ENCODE measurements around the gene DMAP1.

The DMAP1 gene

GRCh38 chr1:44250068-44250781 is 37.0 kb downstream of the DMAP1 start:
- no peaks in the 10 kb centered on the region for H3K27me3 ChIP-seq (ENCODE audit: control insufficient read depth, insufficient read depth, low read length)
- H3K27ac ChIP-seq, result no peak overlapping the region
- H3K4me3 ChIP-seq (ENCODE audit: low read depth, low read length), result no peak overlapping the region
- no peak for TF ChIP-seq CTCF (IDR thresholded peaks at IDR 0.05)
- H3K79me2 ChIP-seq, result no peaks in the 10 kb centered on the region
- H3K36me3 ChIP-seq (ENCODE audit: control insufficient read depth, insufficient read depth, low read length), result no peaks in the 10 kb centered on the region
- no peak overlapping the region for H3K4me2 ChIP-seq (ENCODE audit: low read length)
- H3K4me1 ChIP-seq, result no peaks in the 10 kb centered on the region
- no peaks in the 10 kb centered on the region for H3K9me3 ChIP-seq (ENCODE audit: control insufficient read depth, low read length)
- H3K9ac ChIP-seq, result no peak overlapping the region
- H2AFZ ChIP-seq, result no peak overlapping the region

- Histone ChIP-seq H3K36me3 (ENCODE audit: control insufficient read depth, insufficient read depth, low read length) (no peaks in the 10 kb centered on the region), H3K27ac (no peak overlapping the region), H3K9me3 (ENCODE audit: control insufficient read depth, low read length) (no peaks in the 10 kb centered on the region), H3K4me3 (ENCODE audit: low read depth, low read length) (no peak overlapping the region), H3K79me2 (no peaks in the 10 kb centered on the region), H3K4me2 (ENCODE audit: low read length) (no peak overlapping the region), H3K4me1 (no peaks in the 10 kb centered on the region), H2AFZ (no peak overlapping the region), H3K27me3 (ENCODE audit: control insufficient read depth, insufficient read depth, low read length) (no peaks in the 10 kb centered on the region), H3K9ac (no peak overlapping the region)
- no peak for TF ChIP-seq CTCF (IDR thresholded peaks at IDR 0.05)
These were observed 38.2 kb downstream of the DMAP1 start for GRCh38 chr1:44251486-44251885.

GRCh38 chr1:44251989-44252671 is 38.9 kb downstream of the DMAP1 start:
- Histone ChIP-seq H3K36me3 (ENCODE audit: control insufficient read depth, insufficient read depth, low read length) (no peaks in the 10 kb centered on the region), H3K27ac (no peak overlapping the region), H3K4me2 (ENCODE audit: low read length) (no peak overlapping the region), H2AFZ (no peak overlapping the region), H3K79me2 (no peaks in the 10 kb centered on the region), H3K9me3 (ENCODE audit: control insufficient read depth, low read length) (no peaks in the 10 kb centered on the region), H3K4me3 (ENCODE audit: low read depth, low read length) (no peak overlapping the region), H3K9ac (no peak overlapping the region), H3K4me1 (no peaks in the 10 kb centered on the region), H3K27me3 (ENCODE audit: control insufficient read depth, insufficient read depth, low read length) (no peaks in the 10 kb centered on the region)
- TF ChIP-seq CTCF (IDR thresholded peaks at IDR 0.05), result no peak

GRCh38 chr1:44254392-44254910 is 41.2 kb downstream of the DMAP1 start:
- no peak for TF ChIP-seq CTCF (IDR thresholded peaks at IDR 0.05)
- Histone ChIP-seq H2AFZ (no peak overlapping the region), H3K27me3 (ENCODE audit: control insufficient read depth, insufficient read depth, low read length) (no peaks in the 10 kb centered on the region), H3K4me1 (no peaks in the 10 kb centered on the region), H3K79me2 (no peaks in the 10 kb centered on the region), H3K9ac (no peak overlapping the region), H3K9me3 (ENCODE audit: control insufficient read depth, low read length) (no peaks in the 10 kb centered on the region), H3K4me2 (ENCODE audit: low read length) (no peak overlapping the region), H3K36me3 (ENCODE audit: control insufficient read depth, insufficient read depth, low read length) (no peaks in the 10 kb centered on the region), H3K4me3 (ENCODE audit: low read depth, low read length) (no peak overlapping the region), H3K27ac (no peak overlapping the region)

All from parathyroid adenoma (tissue), 2 donors.